LNCaP clone FGC (cell line): ENCODE measurements around the gene SULT1B1.
"Not testable (repeated sequence)": the region's sequence is repeated elsewhere in the genome, so short reads cannot be mapped to it uniquely, and the experiment has no call there.

Source experiments
- DNase-seq: peaks from one replicate; pipeline ENCODE4 v3.0.0-alpha.2; 2011; ENCODE audit warnings: low read depth
- H3K4me3 ChIP-seq: 2 replicates; pipeline ENCODE4 v1.5.1; 2011; ENCODE audit warnings: mild to moderate bottlenecking, low read depth, low read length, control low read depth
- CTCF ChIP-seq: IDR thresholded peaks from 2 replicates; pipeline ENCODE4 v1.5.1; 2012; ENCODE audit warnings: mild to moderate bottlenecking; ENCODE audit not compliant: control insufficient read depth, insufficient read depth; ENCODE audit errors: extremely low read depth

The SULT1B1 gene

GRCh38 chr4:69782651-69783310 is 22.4 kb upstream of the SULT1B1 start:
- no peak overlapping the region for H3K4me3 ChIP-seq
- TF ChIP-seq CTCF, result no peak

GRCh38 chr4:69781458-69782418 is 21.3 kb upstream of the SULT1B1 start:
- no peak for DNase-seq
- no peak for TF ChIP-seq CTCF
- no peak overlapping the region for H3K4me3 ChIP-seq

More at GRCh38 chr4:69782651-69783310, 22.4 kb upstream of the SULT1B1 start:
- DNase-seq, result no peak

- no peak for DNase-seq
- H3K4me3 ChIP-seq, result no peak overlapping the region
- TF ChIP-seq CTCF, result no peak
Measured at GRCh38 chr4:69780141-69780540, 19.7 kb upstream of the SULT1B1 start.

- H3K4me3 ChIP-seq, result no peak overlapping the region
- DNase-seq, result no peak
- no peak for TF ChIP-seq CTCF
Measured at GRCh38 chr4:69776696-69777095, 16.3 kb upstream of the SULT1B1 start.

GRCh38 chr4:69775321-69775867 is 15.0 kb upstream of the SULT1B1 start:
- DNase-seq, result no peak
- no peak for TF ChIP-seq CTCF
- H3K4me3 ChIP-seq, result no peak overlapping the region

- no peak overlapping the region for H3K4me3 ChIP-seq
- peak; percentile 57 for DNase-seq
- no peak for TF ChIP-seq CTCF
Measured at GRCh38 chr4:69773484-69773883, 13.1 kb upstream of the SULT1B1 start.

GRCh38 chr4:69768554-69768953 is 8.1 kb upstream of the SULT1B1 start:
- DNase-seq, H3K4me3 ChIP-seq: not testable (repeated sequence)
